Muscle layer of duodenum (tissue), 2 donors: ENCODE measurements around the gene MAGI1.

Experiments used
- H3K27ac ChIP-seq: one replicate; pipeline ENCODE4 v1.7.0; 2013; ENCODE audit warnings: mild to moderate bottlenecking, low read length
- H3K27me3 ChIP-seq: one replicate; pipeline ENCODE4 v1.7.0; 2013; ENCODE audit warnings: low read depth, mild to moderate bottlenecking, control low read depth, low read length
- H3K36me3 ChIP-seq, 2 donors: one replicate each; pipeline ENCODE4 v1.7.0; 2013; ENCODE audit warnings: low read length in 2 of 2, control low read depth in 1 of 2, mild to moderate bottlenecking in 1 of 2; ENCODE audit not compliant: insufficient read depth in 2 of 2, control insufficient read depth in 1 of 2
- H3K4me1 ChIP-seq, 2 donors: one replicate each; pipeline ENCODE4 v1.7.0; 2013; ENCODE audit warnings: low read length in 2 of 2, mild to moderate bottlenecking in 2 of 2, control low read depth in 1 of 2, moderate library complexity in 1 of 2; ENCODE audit not compliant: insufficient read depth in 2 of 2, control insufficient read depth in 1 of 2
- H3K4me3 ChIP-seq, 2 donors: one replicate each; pipeline ENCODE4 v1.7.0; 2013; ENCODE audit warnings: low read length in 2 of 2, low read depth in 1 of 2, mild to moderate bottlenecking in 1 of 2
- H3K9me3 ChIP-seq, 2 donors: one replicate each; pipeline ENCODE4 v1.7.0; 2013; ENCODE audit warnings: low read length in 2 of 2, control low read depth in 1 of 2, mild to moderate bottlenecking in 1 of 2; ENCODE audit not compliant: control insufficient read depth in 1 of 2
- donor health status: healthy.

The MAGI1 gene

GRCh38 chr3:65808407-65808806 is 230.3 kb downstream of the MAGI1 start:
- no peak overlapping the region for H3K27ac ChIP-seq
- no peaks in the 10 kb centered on the region for H3K36me3 ChIP-seq
- H3K4me3 ChIP-seq, result no peak overlapping the region

DNA sequence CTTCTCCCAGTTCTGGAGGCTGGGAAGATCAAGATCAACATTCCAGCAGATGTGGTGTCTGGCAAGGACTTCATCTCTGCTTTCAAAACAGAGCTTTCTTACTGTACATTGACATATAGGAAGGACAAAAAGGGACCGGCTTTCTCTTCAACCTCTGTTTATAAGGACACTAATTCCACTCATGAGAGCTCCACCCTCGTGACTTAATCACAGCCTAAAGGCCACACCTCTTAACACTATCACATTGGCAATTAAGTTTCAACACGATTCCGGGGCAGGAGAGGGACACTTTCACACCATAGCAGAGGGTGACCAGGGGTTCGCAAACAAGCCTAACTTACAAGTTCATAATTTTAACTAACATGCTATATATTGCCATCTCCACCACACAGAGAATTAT is 231.5 kb downstream of the MAGI1 start:
- Histone ChIP-seq H3K36me3 (no peaks in the 10 kb centered on the region), H3K4me1 (no peaks in the 10 kb centered on the region), H3K4me3 (no peak overlapping the region), H3K27ac (no peak overlapping the region), H3K9me3 (no peaks in the 10 kb centered on the region), H3K27me3 (no peaks in the 10 kb centered on the region)

More at GRCh38 chr3:65808407-65808806, 230.3 kb downstream of the MAGI1 start:
- Histone ChIP-seq H3K27me3 (no peaks in the 10 kb centered on the region), H3K9me3 (no peaks in the 10 kb centered on the region), H3K4me1 (no peaks in the 10 kb centered on the region)

- no peaks in the 10 kb centered on the region for H3K9me3 ChIP-seq
- no peak overlapping the region for H3K27ac ChIP-seq
- no peak overlapping the region for H3K4me3 ChIP-seq
- no peaks in the 10 kb centered on the region for H3K27me3 ChIP-seq
- H3K4me1 ChIP-seq, result no peaks in the 10 kb centered on the region
- no peaks in the 10 kb centered on the region for H3K36me3 ChIP-seq
Measured at GRCh38 chr3:65806600-65806999, 232.1 kb downstream of the MAGI1 start.

GRCh38 chr3:65796676-65797075 is 242.0 kb downstream of the MAGI1 start:
- Histone ChIP-seq H3K27ac (no peak overlapping the region), H3K4me1 (no peaks in the 10 kb centered on the region), H3K36me3 (no peaks in the 10 kb centered on the region), H3K4me3 (no peak overlapping the region), H3K27me3 (no peaks in the 10 kb centered on the region), H3K9me3 (no peaks in the 10 kb centered on the region)

DNA sequence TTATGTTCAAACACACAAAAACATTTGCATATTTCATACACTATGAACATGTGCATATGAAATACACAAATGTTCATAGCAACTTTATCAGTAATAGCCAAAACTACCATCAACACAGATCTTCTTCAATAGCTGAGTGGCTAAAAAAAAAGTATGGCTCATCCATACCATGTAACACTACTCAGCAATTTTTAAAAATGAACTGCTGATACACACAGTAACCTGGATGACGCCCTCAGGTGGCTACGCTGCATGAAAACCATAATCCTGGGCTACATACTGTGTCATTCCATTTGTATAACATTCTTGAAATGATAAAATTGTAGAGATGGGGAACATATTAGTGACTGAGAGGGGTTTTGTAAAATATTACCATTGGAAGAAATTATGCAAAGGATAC is 243.6 kb downstream of the MAGI1 start:
- no peaks in the 10 kb centered on the region for H3K27me3 ChIP-seq
- no peak overlapping the region for H3K4me3 ChIP-seq
- no peak overlapping the region for H3K27ac ChIP-seq
- H3K9me3 ChIP-seq, result no peaks in the 10 kb centered on the region
- H3K4me1 ChIP-seq, result no peaks in the 10 kb centered on the region
- no peaks in the 10 kb centered on the region for H3K36me3 ChIP-seq

DNA sequence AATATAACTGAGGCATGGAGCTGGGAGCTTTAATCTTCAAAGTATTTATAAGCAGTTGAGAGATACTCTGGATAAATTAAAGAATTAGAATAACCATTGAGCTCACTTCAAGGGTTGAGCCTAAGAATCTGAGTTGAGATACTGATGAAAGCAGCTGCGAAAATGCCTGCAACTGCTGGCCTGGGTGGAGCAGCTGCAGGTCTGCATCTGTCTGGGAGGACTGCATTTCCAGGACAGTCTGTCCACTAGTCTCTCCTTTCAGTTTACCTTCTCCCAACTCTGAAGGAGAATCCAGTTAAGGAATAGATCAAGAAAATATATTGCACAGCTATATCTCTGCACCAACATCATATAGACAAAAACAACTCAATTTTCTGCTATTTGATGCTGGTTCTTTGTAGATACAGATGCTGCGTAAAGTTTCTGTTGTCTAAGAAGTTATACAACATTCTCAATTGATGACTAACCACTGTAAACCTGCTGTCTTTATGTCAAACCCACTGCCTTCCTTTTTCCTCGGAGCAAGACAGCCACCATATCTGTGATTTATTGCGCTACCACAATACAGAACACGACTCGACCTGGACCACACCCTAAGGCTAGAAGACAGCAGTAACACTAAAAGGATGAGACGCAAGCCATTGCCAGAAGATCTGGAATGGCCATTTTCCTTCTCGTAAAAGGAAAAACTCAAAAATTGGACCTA is 245.1 kb downstream of the MAGI1 start:
- H3K4me3 ChIP-seq, result no peak overlapping the region
- no peaks in the 10 kb centered on the region for H3K9me3 ChIP-seq
- no peak overlapping the region for H3K27ac ChIP-seq
- no peaks in the 10 kb centered on the region for H3K36me3 ChIP-seq
- H3K4me1 ChIP-seq, result no peaks in the 10 kb centered on the region
- no peaks in the 10 kb centered on the region for H3K27me3 ChIP-seq

- no peak overlapping the region for H3K27ac ChIP-seq
Measured at GRCh38 chr3:65788461-65788860, 250.3 kb downstream of the MAGI1 start.

GRCh38 chr3:65787827-65788226 is 250.9 kb downstream of the MAGI1 start:
- Histone ChIP-seq H3K4me3 (no peak overlapping the region), H3K27ac (no peak overlapping the region), H3K9me3 (no peaks in the 10 kb centered on the region), H3K36me3 (no peaks in the 10 kb centered on the region), H3K4me1 (peaks cover 6 to 7% of the 10 kb centered on the region in 2 donors), H3K27me3 (no peaks in the 10 kb centered on the region)

More at GRCh38 chr3:65788461-65788860, 250.3 kb downstream of the MAGI1 start:
- Histone ChIP-seq H3K27me3 (no peaks in the 10 kb centered on the region), H3K36me3 (no peaks in the 10 kb centered on the region), H3K4me1 (peaks cover 6 to 7% of the 10 kb centered on the region in 2 donors), H3K4me3 (no peak overlapping the region), H3K9me3 (no peaks in the 10 kb centered on the region)

- Histone ChIP-seq H3K4me1 (peaks cover 6 to 7% of the 10 kb centered on the region in 2 donors), H3K9me3 (no peaks in the 10 kb centered on the region), H3K36me3 (no peaks in the 10 kb centered on the region), H3K4me3 (no peak overlapping the region), H3K27me3 (no peaks in the 10 kb centered on the region), H3K27ac (no peak overlapping the region)
Measured at GRCh38 chr3:65787340-65787739, 251.4 kb downstream of the MAGI1 start.

DNA sequence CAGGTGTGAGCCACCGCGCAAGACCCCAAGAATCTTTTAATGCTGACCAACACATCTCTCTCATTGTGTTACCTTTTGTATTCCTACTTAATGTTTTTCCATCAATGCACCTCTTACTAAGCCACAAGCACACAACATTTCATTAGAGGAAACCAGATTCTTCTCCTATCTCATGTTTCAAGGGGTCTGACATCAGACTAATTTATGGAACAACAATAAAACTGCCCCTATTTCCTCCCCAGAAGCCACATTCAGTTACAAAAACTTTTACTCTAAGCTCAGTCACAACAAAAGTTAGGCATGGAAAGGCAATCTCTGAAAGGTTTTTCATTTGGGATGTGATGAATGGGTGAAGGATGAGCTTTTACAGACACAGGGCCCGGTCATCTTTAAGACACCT is 251.8 kb downstream of the MAGI1 start:
- H3K4me3 ChIP-seq, result no peak overlapping the region
- no peaks in the 10 kb centered on the region for H3K36me3 ChIP-seq
- no peaks in the 10 kb centered on the region for H3K27me3 ChIP-seq
- H3K4me1 ChIP-seq, result peaks cover 6 to 7% of the 10 kb centered on the region in 2 donors
- no peak overlapping the region for H3K27ac ChIP-seq
- H3K9me3 ChIP-seq, result no peaks in the 10 kb centered on the region

DNA sequence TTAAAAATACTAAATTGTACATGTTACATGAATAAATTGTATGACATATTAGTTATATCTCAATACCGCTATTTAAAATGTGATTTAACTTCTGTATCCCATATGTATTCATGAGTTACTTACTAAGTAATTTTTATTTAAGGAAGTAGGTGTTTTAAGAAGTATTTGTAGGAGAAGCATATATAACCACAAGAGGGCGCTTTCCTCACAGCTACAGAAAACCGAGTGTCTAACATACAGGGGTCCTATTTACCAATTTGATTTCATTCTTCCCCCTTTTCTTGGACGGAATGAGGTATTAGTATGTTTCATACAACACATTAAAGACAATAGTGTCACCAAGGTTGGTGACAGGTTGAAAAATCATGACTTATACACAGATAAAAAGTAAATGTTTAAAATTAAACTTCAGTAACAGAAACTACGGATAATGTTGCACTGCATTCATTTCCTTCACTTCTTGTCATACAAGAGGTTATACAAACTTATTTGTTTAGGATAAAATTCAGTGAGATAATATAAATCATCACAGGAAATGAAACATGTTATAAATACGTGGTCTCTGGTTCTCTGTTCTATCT is 253.6 kb downstream of the MAGI1 start:
- no peak overlapping the region for H3K4me3 ChIP-seq
- no peak overlapping the region for H3K27ac ChIP-seq
- H3K9me3 ChIP-seq, result no peaks in the 10 kb centered on the region
- H3K36me3 ChIP-seq, result no peaks in the 10 kb centered on the region
- no peaks in the 10 kb centered on the region for H3K27me3 ChIP-seq
- peaks cover 6 to 7% of the 10 kb centered on the region in 2 donors for H3K4me1 ChIP-seq

GRCh38 chr3:65783117-65783516 is 255.6 kb downstream of the MAGI1 start:
- Histone ChIP-seq H3K9me3 (no peaks in the 10 kb centered on the region), H3K27me3 (no peaks in the 10 kb centered on the region), H3K4me3 (no peak overlapping the region), H3K36me3 (no peaks in the 10 kb centered on the region), H3K4me1 (peaks cover 4 to 6% of the 10 kb centered on the region in 2 donors), H3K27ac (no peak overlapping the region)
